Stomach (tissue), 9 donors: Measurements from ENCODE around the gene NT5C1B. TPM values are rescaled to one million over a fixed set of nuclear protein-coding genes. Genes with fewer than 3 reads are reported as not detected.

Experiments
- DNase-seq, 2 donors: peaks; one replicate each; pipeline versions ENCODE4 v3.0.0 to v3.0.0-alpha.2; 2013 to 2019
- H3K27ac ChIP-seq, 5 donors: fragments of 200-600 bp in 4 of 5; sonication (generic) in 4 of 5; one replicate each; pipeline ENCODE4 v1.5.1; 2013 to 2019; ENCODE audit warnings: mild to moderate bottlenecking in 1 of 5, moderate library complexity in 1 of 5
- H3K27me3 ChIP-seq, 3 donors: fragments of 200-600 bp; sonication (generic); one replicate each; pipeline ENCODE4 v1.5.1; 2017 to 2019; ENCODE audit warnings: mixed run types in 1 of 3
- H3K36me3 ChIP-seq, 4 donors: fragments of 200-600 bp; sonication (generic); 1 replicate in 3 of 4; 2 replicates in 1 of 4; pipeline ENCODE4 v1.5.1; 2016 to 2019
- H3K4me1 ChIP-seq, 4 donors: fragments of 200-600 bp; sonication (generic); one replicate each; pipeline ENCODE4 v1.5.1; 2016 to 2019
- H3K4me3 ChIP-seq, 4 donors: fragments of 200-600 bp; sonication (generic) in 3 of 4; one replicate each; pipeline ENCODE4 v1.5.1; 2016 to 2019; ENCODE audit warnings: mild to moderate bottlenecking in 1 of 4
- H3K9me3 ChIP-seq, 4 donors: fragments of 200-600 bp; sonication (generic); one replicate each; pipeline ENCODE4 v1.5.1; 2016 to 2019
- CTCF ChIP-seq, 7 experiments: fragments of 450-650 bp in 4 of 7; fragments of 200-600 bp in 3 of 7; sonication (generic) in 3 of 7; IDR thresholded peaks; one replicate each; pipeline ENCODE4 v1.5.1; 2016 to 2019; ENCODE audit warnings: antibody characterized with exemption in 7 of 7, control low read depth in 2 of 7, mild to moderate bottlenecking in 1 of 7
- EP300 ChIP-seq: sonication (generic); formaldehyde crosslinking; IDR thresholded peaks from one replicate; pipeline ENCODE4 v1.6.1; 2017; ENCODE audit warnings: antibody characterized with exemption
- POLR2A ChIP-seq, 4 donors: fragments of 450-650 bp; IDR thresholded peaks; one replicate each; pipeline ENCODE4 v1.6.1; 2016; ENCODE audit warnings: antibody characterized with exemption in 4 of 4, control low read depth in 2 of 4, mild to moderate bottlenecking in 1 of 4, moderate library complexity in 1 of 4
- POLR2AphosphoS5 ChIP-seq, 3 donors: sonication (generic); formaldehyde crosslinking; IDR thresholded peaks; one replicate each; pipeline ENCODE4 v1.6.1; 2016; ENCODE audit warnings: antibody characterized with exemption in 3 of 3
- WGBS, 5 donors: extraction: QIAGEN DNeasy Blood & Tissue Kit in 3 of 5; methylation state at CpG; one replicate each; pipeline versions ENCODE4 v1.1.5 to v1.1.7; 2013 to 2018; 5-methylcytosine and 5-hydroxymethylcytosine counted together
- intact Hi-C: fragments of 100-400 bp; cut with DNase I; formaldehyde crosslinking; loops from one replicate; pipeline ENCODE4 v1.15.1; 2023; ENCODE audit warnings: low total_unique reads
- polyA plus RNA-seq, 3 donors: library from polyadenylated mRNA; stranded (reverse); fragments of 200-250 nt; gene quantifications; one replicate each; pipeline ENCODE4 v1.2.3, GENCODE V29; 2013
- total RNA-seq, 5 donors: library from RNA; depleted of rRNA; stranded (reverse); fragments of >200 nt; gene quantifications; one replicate each; pipeline versions ENCODE4 v1.1.0 to v1.2.3, GENCODE V29; 2014 to 2016
- donor health status: healthy with polysubstance abuse.
- donor health status: Bipolar disorder and iron deficiency.
- donor health status: healthy.

Gene NT5C1B
- total and polyA plus RNA-seq, 8 donors: not detected

GRCh38 chr2:18578033-18578432 lies 11.3 kb downstream of the NT5C1B start:
- DNase-seq: no peak
- Histone ChIP-seq H3K9me3 (peaks cover 0 to 4% (median 2%) of the 10 kb centered on the region in 4 donors), H3K36me3 (no peaks in the 10 kb centered on the region), H3K27me3 (no peaks in the 10 kb centered on the region), H3K4me1 (no peaks in the 10 kb centered on the region), H3K27ac (no peak overlapping the region), H3K4me3 (no peak overlapping the region)
- intact Hi-C loops: no loop called here
- TF ChIP-seq POLR2AphosphoS5 (IDR thresholded peaks at IDR 0.05): no peak

- H3K4me3 ChIP-seq: no peak overlapping the region
- TF ChIP-seq EP300: no peak
- TF ChIP-seq POLR2AphosphoS5 (IDR thresholded peaks at IDR 0.05): no peak
- no peak for TF ChIP-seq CTCF (IDR thresholded peaks at IDR 0.05)
- TF ChIP-seq POLR2A (IDR thresholded peaks at IDR 0.05): no peak
- no peaks in the 10 kb centered on the region for H3K27me3 ChIP-seq
- peaks cover 0 to 30% (median 9%) of the 10 kb centered on the region in 4 donors for H3K36me3 ChIP-seq
- peaks cover 0 to 4% (median 2%) of the 10 kb centered on the region in 4 donors for H3K4me1 ChIP-seq
- no peak overlapping the region for H3K27ac ChIP-seq
- H3K9me3 ChIP-seq: peaks cover 0 to 10% (median 6%) of the 10 kb centered on the region in 4 donors
- WGBS, 5 donors: 40 to 71% (median 64%) methylated on average over 1 of the region's 1 CpG
- intact Hi-C loops: no loop called here
- no peak for DNase-seq
These were observed 23.1 kb downstream of the NT5C1B start for GRCh38 chr2:18566145-18566769.

- TF ChIP-seq CTCF (IDR thresholded peaks at IDR 0.05) (no peak), POLR2A (IDR thresholded peaks at IDR 0.05) (no peak), POLR2AphosphoS5 (IDR thresholded peaks at IDR 0.05) (no peak), EP300 (no peak)
- peak overlapping the region; percentile 61 to 93 (median 87) for H3K4me3 ChIP-seq
- H3K36me3 ChIP-seq: peaks cover 0 to 14% (median 10%) of the 10 kb centered on the region in 4 donors
- intact Hi-C loops: no loop called here
- WGBS, 5 donors: 0 to 3% (median 2%) methylated on average over 3 of the region's 3 CpGs
- peaks cover 22 to 49% (median 34%) of the 10 kb centered on the region in 4 donors for H3K4me1 ChIP-seq
- H3K27ac ChIP-seq: peak overlapping the region; percentile 94 to 99 (median 98)
- DNase-seq: no peak
- H3K27me3 ChIP-seq: no peaks in the 10 kb centered on the region
- H3K9me3 ChIP-seq: peaks cover 0 to 10% (median 6%) of the 10 kb centered on the region in 4 donors
These were observed 28.6 kb downstream of the NT5C1B start for GRCh38 chr2:18560797-18561085.

GRCh38 chr2:18560031-18560796 lies 29.2 kb downstream of the NT5C1B start, which contains the start of gene RDH14:
RDH14 (minus strand) TSS chr2:18560653; CDS start chr2:18560572, 81 bp downstream.
- 0 to 1% (median 0%) methylated on average over 27 to 81 of the region's 81 CpGs for WGBS, 5 donors
- Histone ChIP-seq H3K27me3 (no peaks in the 10 kb centered on the region), H3K4me3 (peak within 1 kb of the TSS; percentile 61 to 93 (median 87)), H3K4me1 (peaks cover 22 to 51% (median 34%) of the 10 kb centered on the region in 4 donors), H3K27ac (peak within 1 kb of the TSS; percentile 94 to 99 (median 98)), H3K9me3 (peaks cover 0 to 10% (median 6%) of the 10 kb centered on the region in 4 donors), H3K36me3 (peaks cover 3 to 17% (median 15%) of the 10 kb centered on the region in 4 donors)
- intact Hi-C loops: no loop called here
- TF ChIP-seq EP300 (no peak), POLR2A (IDR thresholded peaks at IDR 0.05) (no peak), CTCF (IDR thresholded peaks at IDR 0.05) (no peak), POLR2AphosphoS5 (IDR thresholded peaks at IDR 0.05) (peak; percentile 35 to 91 (median 81))
- peak; percentile 93 to 98 for DNase-seq
